ENCODE measurements around the gene SLC11A2. TPM values are rescaled to one million over a fixed set of nuclear protein-coding genes. Genes with fewer than 3 reads are reported as not detected.

The SLC11A2 gene
- polyA plus RNA-seq, 3 donors = 11.7 to 69.0 (median 14.9) TPM

GRCh38 chr12:50999093-50999492, 27.1 kb downstream of the SLC11A2 start:
- intact Hi-C loops (cut with micrococcal nuclease) = no loop called here
- H3K4me1 ChIP-seq (ENCODE audit: control insufficient read depth in 1 of 2, insufficient read depth in 2 of 2, low read length in 2 of 2) = no peaks in the 10 kb centered on the region
- H3K27ac ChIP-seq (ENCODE audit: low read depth in 1 of 2, low read length in 2 of 2) = no peak overlapping the region
- Mint-ChIP-seq H3K4me3 (no peak overlapping the region), H3K4me1 (no peaks in the 10 kb centered on the region), H3K36me3 (peaks cover 66 to 95% of the 10 kb centered on the region in 2 donors), H3K9me3 (no peaks in the 10 kb centered on the region), H3K27me3 (ENCODE audit: low read depth in 3 of 3) (peaks cover 0 to 3% (median 0%) of the 10 kb centered on the region in 3 donors), H3K27ac (no peak overlapping the region)
- no peak overlapping the region for H3K4me3 ChIP-seq (replicated peaks in 1 of 3; ENCODE audit: low read depth in 2 of 3, low read length in 3 of 3)
- H3K4me2 ChIP-seq (replicated peaks; ENCODE audit: extremely low read depth, low read length, poor library complexity, severe bottlenecking) = no peak overlapping the region
- no peak for DNase-seq
- no peaks in the 10 kb centered on the region for H3K27me3 ChIP-seq (ENCODE audit: control insufficient read depth in 2 of 2, insufficient read depth in 2 of 2, low read length in 2 of 2)
- TF ChIP-seq, protein P1, sequence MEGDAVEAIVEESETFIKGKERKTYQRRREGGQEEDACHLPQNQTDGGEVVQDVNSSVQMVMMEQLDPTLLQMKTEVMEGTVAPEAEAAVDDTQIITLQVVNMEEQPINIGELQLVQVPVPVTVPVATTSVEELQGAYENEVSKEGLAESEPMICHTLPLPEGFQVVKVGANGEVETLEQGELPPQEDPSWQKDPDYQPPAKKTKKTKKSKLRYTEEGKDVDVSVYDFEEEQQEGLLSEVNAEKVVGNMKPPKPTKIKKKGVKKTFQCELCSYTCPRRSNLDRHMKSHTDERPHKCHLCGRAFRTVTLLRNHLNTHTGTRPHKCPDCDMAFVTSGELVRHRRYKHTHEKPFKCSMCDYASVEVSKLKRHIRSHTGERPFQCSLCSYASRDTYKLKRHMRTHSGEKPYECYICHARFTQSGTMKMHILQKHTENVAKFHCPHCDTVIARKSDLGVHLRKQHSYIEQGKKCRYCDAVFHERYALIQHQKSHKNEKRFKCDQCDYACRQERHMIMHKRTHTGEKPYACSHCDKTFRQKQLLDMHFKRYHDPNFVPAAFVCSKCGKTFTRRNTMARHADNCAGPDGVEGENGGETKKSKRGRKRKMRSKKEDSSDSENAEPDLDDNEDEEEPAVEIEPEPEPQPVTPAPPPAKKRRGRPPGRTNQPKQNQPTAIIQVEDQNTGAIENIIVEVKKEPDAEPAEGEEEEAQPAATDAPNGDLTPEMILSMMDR (IDR thresholded peaks at IDR 0.05) = no peak
- no peaks in the 10 kb centered on the region for H3K9me3 ChIP-seq (replicated peaks in 1 of 2; ENCODE audit: control insufficient read depth in 1 of 2, insufficient read depth in 1 of 2, low read length in 2 of 2)
- no peaks in the 10 kb centered on the region for H3K79me2 ChIP-seq (ENCODE audit: insufficient read depth, low read length)
- WGBS (ENCODE audit: insufficient coverage) = no CpG with 5 or more reads among the region's 4 CpGs
- no peaks in the 10 kb centered on the region for H4K20me1 ChIP-seq (ENCODE audit: insufficient read depth, low read length)
- no peak overlapping the region for H2AFZ ChIP-seq (ENCODE audit: insufficient read depth, low read depth, low read length, poor library complexity, severe bottlenecking)
- peaks cover 61 to 95% of the 10 kb centered on the region in 2 donors for H3K36me3 ChIP-seq (replicated peaks in 1 of 2; ENCODE audit: control insufficient read depth in 1 of 2, insufficient read depth in 2 of 2, low read length in 2 of 2)
- no peak overlapping the region for H3K9ac ChIP-seq (ENCODE audit: insufficient read depth, low read length, poor library complexity, severe bottlenecking)

DNA sequence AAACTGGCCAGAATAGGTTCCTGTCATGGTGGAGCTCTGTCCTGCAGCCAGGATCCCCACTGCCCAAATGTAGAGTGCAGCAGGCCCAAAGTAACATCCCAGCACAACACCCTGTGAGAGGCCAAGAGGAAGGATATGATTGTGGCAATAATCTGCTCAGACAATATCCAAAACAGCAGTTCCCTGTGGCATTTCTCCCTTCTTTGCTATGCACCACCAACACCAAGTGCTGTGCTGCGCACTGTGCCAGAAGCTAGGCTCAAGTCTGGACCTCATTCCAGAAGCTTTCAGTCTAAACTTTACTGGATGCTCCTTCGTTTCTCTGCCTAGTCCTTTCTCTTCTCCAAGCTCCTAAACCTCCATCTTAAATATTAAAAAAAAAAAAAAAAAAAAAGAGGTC, 33.4 kb downstream of the SLC11A2 start:
- H3K4me2 ChIP-seq (replicated peaks; ENCODE audit: extremely low read depth, low read length, poor library complexity, severe bottlenecking) = no peak overlapping the region
- Mint-ChIP-seq H3K36me3 (peaks cover 74 to 94% of the 10 kb centered on the region in 2 donors), H3K4me1 (no peaks in the 10 kb centered on the region), H3K4me3 (no peak overlapping the region), H3K27ac (peak overlapping the region in 1 of 7 donors; percentile 43), H3K9me3 (no peaks in the 10 kb centered on the region), H3K27me3 (ENCODE audit: low read depth in 3 of 3) (peaks cover 0 to 3% (median 0%) of the 10 kb centered on the region in 3 donors)
- no peaks in the 10 kb centered on the region for H3K4me1 ChIP-seq (ENCODE audit: control insufficient read depth in 1 of 2, insufficient read depth in 2 of 2, low read length in 2 of 2)
- DNase-seq = no peak
- H3K36me3 ChIP-seq (replicated peaks in 1 of 2; ENCODE audit: control insufficient read depth in 1 of 2, insufficient read depth in 2 of 2, low read length in 2 of 2) = peaks cover 79 to 98% of the 10 kb centered on the region in 2 donors
- H3K9ac ChIP-seq (ENCODE audit: insufficient read depth, low read length, poor library complexity, severe bottlenecking) = no peak overlapping the region
- WGBS (ENCODE audit: insufficient coverage) = 0% methylated on average over 1 of the region's 2 CpGs
- H3K27ac ChIP-seq (ENCODE audit: low read depth in 1 of 2, low read length in 2 of 2) = no peak overlapping the region
- H4K20me1 ChIP-seq (ENCODE audit: insufficient read depth, low read length) = no peaks in the 10 kb centered on the region
- no peaks in the 10 kb centered on the region for H3K79me2 ChIP-seq (ENCODE audit: insufficient read depth, low read length)
- no peak overlapping the region for H2AFZ ChIP-seq (ENCODE audit: insufficient read depth, low read depth, low read length, poor library complexity, severe bottlenecking)
- H3K4me3 ChIP-seq (replicated peaks in 1 of 3; ENCODE audit: low read depth in 2 of 3, low read length in 3 of 3) = no peak overlapping the region
- no peaks in the 10 kb centered on the region for H3K9me3 ChIP-seq (replicated peaks in 1 of 2; ENCODE audit: control insufficient read depth in 1 of 2, insufficient read depth in 1 of 2, low read length in 2 of 2)
- no peaks in the 10 kb centered on the region for H3K27me3 ChIP-seq (ENCODE audit: control insufficient read depth in 2 of 2, insufficient read depth in 2 of 2, low read length in 2 of 2)
- intact Hi-C loops (cut with micrococcal nuclease) = no loop called here
- TF ChIP-seq, protein P1 (IDR thresholded peaks at IDR 0.05) = no peak
